Measurements from ENCODE around the gene GTF3C2. TPM values are rescaled to one million over a fixed set of nuclear protein-coding genes. Genes with fewer than 3 reads are reported as not detected.

Gene GTF3C2
- total and polyA plus RNA-seq, 2 of the 4 experiments (the other 2 are of a cell fraction) = 25.5 to 36.9 TPM

DNA sequence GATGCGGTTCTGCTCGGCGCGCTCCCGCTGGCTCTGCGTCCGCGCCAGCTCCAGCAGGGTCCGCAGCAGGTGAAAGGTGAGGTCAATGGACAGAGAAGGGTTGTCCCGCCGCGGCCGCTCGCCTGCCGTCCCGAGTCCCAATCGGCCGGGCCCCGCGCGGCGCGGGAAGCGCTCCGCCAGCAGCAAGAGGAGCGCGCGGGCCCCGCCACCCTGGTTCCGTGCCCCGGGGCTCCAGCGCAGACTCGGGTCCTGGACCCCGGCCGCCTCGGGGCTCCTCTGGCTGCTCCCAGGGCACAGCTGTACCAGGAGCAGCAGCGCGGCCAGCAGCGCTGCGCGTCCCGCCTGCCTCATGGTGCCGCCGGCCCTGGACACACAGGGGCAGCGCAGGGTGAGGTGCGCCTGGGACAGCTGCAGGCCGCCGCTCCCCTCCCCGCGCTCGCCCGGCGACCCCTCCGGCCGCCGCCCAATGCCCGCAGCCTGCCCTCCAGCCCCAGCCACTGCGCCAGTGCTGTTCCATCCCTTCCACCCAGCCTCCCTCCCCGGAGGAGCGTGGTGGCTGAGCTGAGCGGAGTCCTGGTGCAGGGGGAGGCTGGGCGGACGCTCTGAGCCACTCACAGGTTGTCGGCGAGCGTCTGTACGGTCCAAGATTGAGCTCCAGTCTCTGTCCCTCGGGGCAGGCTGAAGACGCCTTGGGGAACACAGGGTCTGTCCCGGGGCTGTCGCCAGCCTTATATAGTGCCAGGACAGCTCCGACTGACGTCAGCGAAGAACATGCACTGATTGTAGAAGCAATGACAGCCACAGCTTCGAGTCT lies 48.8 kb downstream of the GTF3C2 start (continued):
- TF ChIP-seq MAFK (IDR thresholded peaks at IDR 0.05; ENCODE audit: low read depth, low read length) = no peak

DNA sequence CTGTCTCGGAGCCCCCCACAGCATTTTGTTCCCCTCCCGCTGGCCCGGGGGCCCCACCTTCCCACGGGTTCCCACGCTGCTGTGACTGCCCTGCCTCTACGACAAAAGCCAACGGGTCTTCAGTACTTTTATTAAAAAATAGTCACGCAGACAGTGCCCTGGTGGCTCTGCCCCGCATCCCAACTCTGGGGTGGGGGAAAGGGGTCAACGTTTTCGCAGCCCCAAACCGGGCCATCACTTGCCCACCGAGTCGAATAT lies 49.3 kb downstream of the GTF3C2 start:
- Histone ChIP-seq H4K5ac (ENCODE audit: low read depth, low read length) (no peak overlapping the region), H2AK9ac (replicated peaks; ENCODE audit: low read depth, low read length, poor library complexity) (no peak overlapping the region), H3K9ac (ENCODE audit: low read depth, low read length) (no peak overlapping the region), H2BK120ac (ENCODE audit: low read depth, low read length) (no peak overlapping the region), H3K23ac (ENCODE audit: low read depth, low read length) (no peak overlapping the region), H4K91ac (ENCODE audit: insufficient read depth, low read depth, low read length) (no peak overlapping the region), H3K27ac (ENCODE audit: insufficient read depth, low read length) (no peak overlapping the region), H3K27me3 (ENCODE audit: control insufficient read depth, insufficient read depth, low read length) (peaks cover 41% of the 10 kb centered on the region), H2BK20ac (ENCODE audit: low read depth, low read length) (no peak overlapping the region), H3K36me3 (ENCODE audit: control insufficient read depth, insufficient read depth, low read length) (peaks cover 14% of the 10 kb centered on the region), H4K8ac (ENCODE audit: low read depth in 2 of 2, low read length in 2 of 2) (no peak overlapping the region), H4K20me1 (ENCODE audit: insufficient read depth, low read length) (peaks cover 10% of the 10 kb centered on the region), H3K4ac (ENCODE audit: low read depth, low read length) (no peak overlapping the region), H3K18ac (ENCODE audit: low read depth, low read length) (no peak overlapping the region), H2AK5ac (ENCODE audit: low read depth, low read length) (no peak overlapping the region), H3K79me1 (ENCODE audit: low read depth in 1 of 2, low read length in 2 of 2) (no peaks in the 10 kb centered on the region), H2BK15ac (ENCODE audit: low read depth, low read length) (no peak overlapping the region), H2BK5ac (ENCODE audit: low read depth, low read length, poor library complexity, severe bottlenecking) (no peak overlapping the region), H2AFZ (replicated peaks; ENCODE audit: low read length, poor library complexity) (no peak overlapping the region), H3K4me2 (ENCODE audit: low read depth, low read length) (no peak overlapping the region), H3K4me3 (ENCODE audit: insufficient read depth, low read depth, low read length) (no peak overlapping the region), H3K9me1 (ENCODE audit: insufficient read depth, low read length) (no peaks in the 10 kb centered on the region; the same call in 1 of the 2 replicates), H3K14ac (replicated peaks; ENCODE audit: low read depth, low read length) (no peak overlapping the region), H3K9me3 (ENCODE audit: control insufficient read depth, insufficient read depth, low read length) (no peaks in the 10 kb centered on the region; the same call in 1 of the 2 replicates), H3K4me1 (ENCODE audit: control insufficient read depth, insufficient read depth, low read length) (no peaks in the 10 kb centered on the region; the same call in 1 of the 2 replicates), H3K56ac (ENCODE audit: extremely low read depth, insufficient read depth, low read length) (no peak overlapping the region)
- WGBS, 2 experiments (ENCODE audit: extremely low coverage in 2 of 2, insufficient read length in 1 of 2) = 0% methylated on average over 1 of the region's 14 CpGs; no CpG with 5 or more reads in 1 of the 2 experiments
- DNase-seq (no peak), ATAC-seq (ENCODE audit: low read depth) (no peak)
- in situ Hi-C loops (cut with MboI; ENCODE audit: low sequenced_read_pairs) (no loop called here), intact Hi-C loops (cut with micrococcal nuclease) (no loop called here), dilution Hi-C loops (cut with HindIII; ENCODE audit: low sequenced_read_pairs, unreplicated experiment) (no loop called here)
- CTCF ChIA-PET = no interaction called here
- POLR2A ChIA-PET (ENCODE audit: unreplicated experiment) = interaction anchor here (0.6 kb wide), 1 partner anchor 60 kb away, joined by 3 read pairs; no protein-coding TSS in a partner anchor
- no TSS peak for BruUV-seq (replicated peaks)
- TF ChIP-seq, protein P1, sequence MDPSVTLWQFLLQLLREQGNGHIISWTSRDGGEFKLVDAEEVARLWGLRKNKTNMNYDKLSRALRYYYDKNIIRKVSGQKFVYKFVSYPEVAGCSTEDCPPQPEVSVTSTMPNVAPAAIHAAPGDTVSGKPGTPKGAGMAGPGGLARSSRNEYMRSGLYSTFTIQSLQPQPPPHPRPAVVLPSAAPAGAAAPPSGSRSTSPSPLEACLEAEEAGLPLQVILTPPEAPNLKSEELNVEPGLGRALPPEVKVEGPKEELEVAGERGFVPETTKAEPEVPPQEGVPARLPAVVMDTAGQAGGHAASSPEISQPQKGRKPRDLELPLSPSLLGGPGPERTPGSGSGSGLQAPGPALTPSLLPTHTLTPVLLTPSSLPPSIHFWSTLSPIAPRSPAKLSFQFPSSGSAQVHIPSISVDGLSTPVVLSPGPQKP (IDR thresholded peaks at IDR 0.05; ENCODE audit: borderline replicate concordance, low read depth, low read length) = no peak
- no peak for TF ChIP-seq MAFK (IDR thresholded peaks at IDR 0.05; ENCODE audit: low read depth, low read length)
- TF ChIP-seq NFE2L2 (IDR thresholded peaks at IDR 0.05; ENCODE audit: low read depth, low read length) = no peak
- TF ChIP-seq, protein P2, sequence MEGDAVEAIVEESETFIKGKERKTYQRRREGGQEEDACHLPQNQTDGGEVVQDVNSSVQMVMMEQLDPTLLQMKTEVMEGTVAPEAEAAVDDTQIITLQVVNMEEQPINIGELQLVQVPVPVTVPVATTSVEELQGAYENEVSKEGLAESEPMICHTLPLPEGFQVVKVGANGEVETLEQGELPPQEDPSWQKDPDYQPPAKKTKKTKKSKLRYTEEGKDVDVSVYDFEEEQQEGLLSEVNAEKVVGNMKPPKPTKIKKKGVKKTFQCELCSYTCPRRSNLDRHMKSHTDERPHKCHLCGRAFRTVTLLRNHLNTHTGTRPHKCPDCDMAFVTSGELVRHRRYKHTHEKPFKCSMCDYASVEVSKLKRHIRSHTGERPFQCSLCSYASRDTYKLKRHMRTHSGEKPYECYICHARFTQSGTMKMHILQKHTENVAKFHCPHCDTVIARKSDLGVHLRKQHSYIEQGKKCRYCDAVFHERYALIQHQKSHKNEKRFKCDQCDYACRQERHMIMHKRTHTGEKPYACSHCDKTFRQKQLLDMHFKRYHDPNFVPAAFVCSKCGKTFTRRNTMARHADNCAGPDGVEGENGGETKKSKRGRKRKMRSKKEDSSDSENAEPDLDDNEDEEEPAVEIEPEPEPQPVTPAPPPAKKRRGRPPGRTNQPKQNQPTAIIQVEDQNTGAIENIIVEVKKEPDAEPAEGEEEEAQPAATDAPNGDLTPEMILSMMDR (conservative IDR thresholded peaks at IDR 0.05; ENCODE audit: low read depth, low read length) = no peak
- TF ChIP-seq CEBPB (IDR thresholded peaks at IDR 0.05; ENCODE audit: low read depth, low read length) = no peak
- no peak for TF ChIP-seq FOS (IDR thresholded peaks at IDR 0.05; ENCODE audit: low read depth, low read length)
- no peak for TF ChIP-seq RFX5 (IDR thresholded peaks at IDR 0.05; ENCODE audit: low read depth, low read length)
- TF ChIP-seq MXI1 (IDR thresholded peaks at IDR 0.05; ENCODE audit: borderline replicate concordance, low read depth, low read length) = no peak
- TF ChIP-seq MAZ (IDR thresholded peaks at IDR 0.05; ENCODE audit: borderline replicate concordance, low read depth, low read length) = no peak
- TF ChIP-seq CHD1 (IDR thresholded peaks at IDR 0.05; ENCODE audit: low read depth, low read length) = no peak
- TF ChIP-seq POLR2A (IDR thresholded peaks at IDR 0.05; ENCODE audit: low read depth, low read length) = no peak
- TF ChIP-seq RAD21 (IDR thresholded peaks at IDR 0.05; ENCODE audit: low read length) = no peak
- no peak for TF ChIP-seq RCOR1 (IDR thresholded peaks at IDR 0.05; ENCODE audit: insufficient replicate concordance, low read length)
- no peak for TF ChIP-seq BHLHE40 (IDR thresholded peaks at IDR 0.05; ENCODE audit: low read depth, low read length)
- no peak for TF ChIP-seq SMC3 (IDR thresholded peaks at IDR 0.05; ENCODE audit: low read depth, low read length)

Data from IMR-90 (cell line).